ENCODE data around the gene NPIPB4. TPM values are rescaled to one million over a fixed set of nuclear protein-coding genes. Genes with fewer than 3 reads are reported as not detected.
A peak's percentile ranks its signal among the peaks of the same experiment; 100 is the strongest.
"Not testable (repeated sequence)": the region's sequence is repeated elsewhere in the genome, so short reads cannot be mapped to it uniquely, and the experiment has no call there.

NPIPB4 gene
- 10 to 100 TPM in 8 of 9 donors, 1 to 10 TPM in 1; 4.4 to 71.4 (median 24.8) TPM for total RNA-seq
- 10 to 100 TPM; 12.8 to 19.9 TPM for polyA plus RNA-seq
- long read RNA-seq, donor 1, partial matches to known transcripts = 0 of 1 reads
- long read RNA-seq, donor 1, other reads (novel, unspliced or antisense) = 1 of 1 reads
- long read RNA-seq, donor 2, partial matches to known transcripts = 0 of 1 reads
- long read RNA-seq, donor 2, other reads (novel, unspliced or antisense) = 1 of 1 reads
- long read RNA-seq, donor 3, partial matches to known transcripts = 0 of 3 reads
- long read RNA-seq, donor 3, other reads (novel, unspliced or antisense) = 3 of 3 reads

- H3K4me1 ChIP-seq; DNase-seq; H3K27ac ChIP-seq; intact Hi-C loops (cut with DNase I); ATAC-seq; H3K27me3 ChIP-seq; H3K9me3 ChIP-seq; H3K4me3 ChIP-seq; H3K36me3 ChIP-seq: not testable (repeated sequence)
- no CpG with 5 or more reads among the region's 5 CpGs for WGBS, 4 donors
Observed at GRCh38 chr16:21857656-21858055, at the start of gene NPIPB4. Gene NPIPB4, minus strand, starts transcription at chr16:21857756. Its CDS starts 378 bp downstream, at chr16:21857378.

GRCh38 chr16:21898998-21899397 lies 41.4 kb upstream of the NPIPB4 start:
- H3K36me3 ChIP-seq; H3K4me1 ChIP-seq; ATAC-seq; DNase-seq; H3K27me3 ChIP-seq; H3K27ac ChIP-seq; H3K9me3 ChIP-seq; intact Hi-C loops (cut with DNase I); H3K4me3 ChIP-seq: not testable (repeated sequence)
- 79 to 85% (median 81%) methylated on average over 3 to 5 of the region's 5 CpGs for WGBS, 4 donors

- H3K4me3 ChIP-seq; H3K27ac ChIP-seq; H3K36me3 ChIP-seq; ATAC-seq; intact Hi-C loops (cut with DNase I); H3K9me3 ChIP-seq; H3K4me1 ChIP-seq; H3K27me3 ChIP-seq: not testable (repeated sequence)
- DNase-seq = peak in 1 of 5 donors; percentile 4
- 11 to 30% (median 16%) methylated on average over 3 of the region's 3 CpGs for WGBS, 4 donors
Observed at GRCh38 chr16:21881988-21882387, 24.4 kb upstream of the NPIPB4 start.

- intact Hi-C loops (cut with DNase I); H3K36me3 ChIP-seq; ATAC-seq; H3K27ac ChIP-seq; H3K4me1 ChIP-seq; H3K27me3 ChIP-seq; H3K9me3 ChIP-seq; DNase-seq; H3K4me3 ChIP-seq: not testable (repeated sequence)
- 35 to 49% methylated on average over 5 to 6 of the region's 13 CpGs; no CpG with 5 or more reads in 2 of the 4 donors for WGBS, 4 donors
Observed at GRCh38 chr16:21837186-21837585, 20.4 kb downstream of the NPIPB4 start.

- intact Hi-C loops (cut with DNase I); H3K36me3 ChIP-seq; DNase-seq; H3K9me3 ChIP-seq; H3K27ac ChIP-seq; H3K4me1 ChIP-seq; ATAC-seq; H3K4me3 ChIP-seq; H3K27me3 ChIP-seq: not testable (repeated sequence)
- 24 to 52% (median 36%) methylated on average over 6 to 8 of the region's 18 CpGs; no CpG with 5 or more reads in 1 of the 4 donors for WGBS, 4 donors
Observed at GRCh38 chr16:21836334-21836733, 21.2 kb downstream of the NPIPB4 start.

GRCh38 chr16:21835747-21836146 lies 21.8 kb downstream of the NPIPB4 start:
- H3K4me3 ChIP-seq; H3K27me3 ChIP-seq; H3K36me3 ChIP-seq; ATAC-seq; DNase-seq; H3K27ac ChIP-seq; H3K9me3 ChIP-seq; H3K4me1 ChIP-seq; intact Hi-C loops (cut with DNase I): not testable (repeated sequence)
- WGBS, 4 donors = 12 to 41% (median 18%) methylated on average over 9 to 13 of the region's 24 CpGs; no CpG with 5 or more reads in 1 of the 4 donors

GRCh38 chr16:21834211-21834610 lies 23.3 kb downstream of the NPIPB4 start:
- H3K4me3 ChIP-seq; ATAC-seq; H3K9me3 ChIP-seq; H3K36me3 ChIP-seq; H3K4me1 ChIP-seq; intact Hi-C loops (cut with DNase I); H3K27me3 ChIP-seq; H3K27ac ChIP-seq; DNase-seq: not testable (repeated sequence)
- 67 to 93% (median 73%) methylated on average over 2 to 3 of the region's 5 CpGs for WGBS, 4 donors

GRCh38 chr16:21829929-21830328 lies 27.6 kb downstream of the NPIPB4 start:
- H3K27me3 ChIP-seq, DNase-seq, H3K27ac ChIP-seq, H3K4me3 ChIP-seq, ATAC-seq, H3K36me3 ChIP-seq, H3K9me3 ChIP-seq: not testable (repeated sequence)
- intact Hi-C loops (cut with DNase I) = loop anchor here in 1 of 10 donors (10.0 kb wide), 1 partner anchor 125 kb away; the partner anchor contains the start of gene UQCRC2
- peaks cover 0 to 14% (median 0%) of the 10 kb centered on the region in 12 donors for H3K4me1 ChIP-seq
- WGBS, 4 donors = 73 to 84% (median 78%) methylated on average over 7 to 8 of the region's 8 CpGs

GRCh38 chr16:21826067-21826706 lies 31.4 kb downstream of the NPIPB4 start:
- ATAC-seq = peak in 3 of 4 donors; percentile 55 to 82 (median 57)
- not testable (repeated sequence) for H3K36me3 ChIP-seq, H3K27me3 ChIP-seq, H3K4me3 ChIP-seq, H3K9me3 ChIP-seq, DNase-seq
- peak overlapping the region in 10 of 12 donors; percentile 27 to 82 (median 54) for H3K27ac ChIP-seq
- WGBS, 4 donors = 40 to 56% (median 44%) methylated on average over 5 of the region's 5 CpGs
- intact Hi-C loops (cut with DNase I) = loop anchor here in 1 of 10 donors (10.0 kb wide), 1 partner anchor 129 kb away; the partner anchor contains the start of gene UQCRC2
- peaks cover 0 to 14% (median 0%) of the 10 kb centered on the region in 12 donors for H3K4me1 ChIP-seq

GRCh38 chr16:21825526-21825925 lies 32.0 kb downstream of the NPIPB4 start:
- ATAC-seq = peak in 1 of 4 donors; percentile 25
- WGBS, 4 donors = 56 to 64% (median 60%) methylated on average over 4 of the region's 4 CpGs
- peaks cover 0 to 19% (median 1%) of the 10 kb centered on the region in 12 donors for H3K4me1 ChIP-seq
- intact Hi-C loops (cut with DNase I) = loop anchor here in 1 of 10 donors (10.0 kb wide), 1 partner anchor 129 kb away; the partner anchor contains the start of gene UQCRC2
- H3K4me3 ChIP-seq, H3K9me3 ChIP-seq, H3K27me3 ChIP-seq, H3K36me3 ChIP-seq, DNase-seq: not testable (repeated sequence)
- peak overlapping the region in 10 of 12 donors; percentile 27 to 82 (median 54) for H3K27ac ChIP-seq

Measured in heart left ventricle (tissue), 16 donors.